GM21619 (cell line): ENCODE measurements around the gene TMPRSS12.
"Not testable (repeated sequence)": the region's sequence is repeated elsewhere in the genome, so short reads cannot be mapped to it uniquely, and the experiment has no call there.

Experiments used
- ATAC-seq: cut with Tn5 transposase; IDR thresholded peaks from one replicate; pipeline ENCODE4 v1.9.1; 2021; ENCODE audit not compliant: unreplicated experiment

TMPRSS12 gene, protein sequence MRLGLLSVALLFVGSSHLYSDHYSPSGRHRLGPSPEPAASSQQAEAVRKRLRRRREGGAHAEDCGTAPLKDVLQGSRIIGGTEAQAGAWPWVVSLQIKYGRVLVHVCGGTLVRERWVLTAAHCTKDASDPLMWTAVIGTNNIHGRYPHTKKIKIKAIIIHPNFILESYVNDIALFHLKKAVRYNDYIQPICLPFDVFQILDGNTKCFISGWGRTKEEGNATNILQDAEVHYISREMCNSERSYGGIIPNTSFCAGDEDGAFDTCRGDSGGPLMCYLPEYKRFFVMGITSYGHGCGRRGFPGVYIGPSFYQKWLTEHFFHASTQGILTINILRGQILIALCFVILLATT

DNA sequence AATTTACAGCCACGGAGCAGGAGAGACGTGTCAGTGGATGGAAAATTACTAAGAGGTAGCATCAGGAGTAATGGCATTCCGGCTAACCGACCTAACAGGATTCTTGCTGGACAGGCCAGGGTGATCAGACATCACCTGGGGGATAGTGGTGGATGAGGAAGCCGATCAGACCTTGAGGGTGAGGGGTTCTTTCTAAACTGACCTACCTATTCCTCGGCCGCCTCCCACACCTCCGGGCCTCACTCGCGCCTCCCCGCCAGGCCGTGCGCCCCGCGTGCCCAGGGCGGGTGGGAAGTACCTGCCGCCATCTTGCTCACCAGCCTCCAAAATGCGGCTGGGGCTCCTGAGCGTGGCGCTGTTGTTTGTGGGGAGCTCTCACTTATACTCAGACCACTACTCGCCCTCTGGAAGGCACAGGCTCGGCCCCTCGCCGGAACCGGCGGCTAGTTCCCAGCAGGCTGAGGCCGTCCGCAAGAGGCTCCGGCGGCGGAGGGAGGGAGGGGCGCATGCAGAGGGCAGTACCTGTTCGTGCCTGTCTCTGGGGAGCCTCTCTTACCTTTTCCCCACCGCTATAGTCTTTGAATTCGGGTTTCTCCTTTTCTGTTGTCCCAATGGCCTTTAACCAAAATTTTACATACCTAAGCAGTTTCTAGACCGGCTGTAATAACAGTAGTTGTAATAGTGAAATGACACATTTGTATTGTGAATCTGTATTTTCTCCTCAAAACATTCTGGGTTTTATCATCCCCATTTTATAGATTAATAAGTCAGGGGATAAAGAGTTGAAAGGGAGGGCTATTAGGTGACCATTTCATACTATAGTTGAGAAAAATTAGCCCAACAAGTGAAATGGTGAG lies at the start of gene TMPRSS12:
Gene TMPRSS12 (plus strand): TSS at position 290 of the 857 bp plus-strand sequence. CDS start 39 bp downstream, at position 329.
- ATAC-seq, result no peak

DNA sequence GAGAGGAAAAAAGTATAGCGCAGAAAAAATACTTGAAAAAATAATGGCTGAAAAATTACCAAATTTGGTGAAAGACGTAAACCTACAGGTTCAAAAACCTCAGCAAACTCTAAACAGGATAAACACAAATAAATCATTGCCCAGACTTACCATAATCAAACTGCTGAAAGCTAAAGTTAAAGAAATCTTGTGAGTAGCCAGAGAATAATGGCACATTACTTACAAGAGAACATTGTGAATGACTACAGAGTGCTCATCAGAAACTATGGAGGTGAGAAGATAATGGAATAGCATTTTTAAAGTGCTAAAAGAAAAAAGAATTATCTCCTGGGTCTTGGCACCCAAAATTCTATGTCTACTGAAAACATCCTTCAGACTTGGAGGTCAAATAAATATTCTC lies 42.8 kb upstream of the TMPRSS12 start:
- no peak for ATAC-seq

DNA sequence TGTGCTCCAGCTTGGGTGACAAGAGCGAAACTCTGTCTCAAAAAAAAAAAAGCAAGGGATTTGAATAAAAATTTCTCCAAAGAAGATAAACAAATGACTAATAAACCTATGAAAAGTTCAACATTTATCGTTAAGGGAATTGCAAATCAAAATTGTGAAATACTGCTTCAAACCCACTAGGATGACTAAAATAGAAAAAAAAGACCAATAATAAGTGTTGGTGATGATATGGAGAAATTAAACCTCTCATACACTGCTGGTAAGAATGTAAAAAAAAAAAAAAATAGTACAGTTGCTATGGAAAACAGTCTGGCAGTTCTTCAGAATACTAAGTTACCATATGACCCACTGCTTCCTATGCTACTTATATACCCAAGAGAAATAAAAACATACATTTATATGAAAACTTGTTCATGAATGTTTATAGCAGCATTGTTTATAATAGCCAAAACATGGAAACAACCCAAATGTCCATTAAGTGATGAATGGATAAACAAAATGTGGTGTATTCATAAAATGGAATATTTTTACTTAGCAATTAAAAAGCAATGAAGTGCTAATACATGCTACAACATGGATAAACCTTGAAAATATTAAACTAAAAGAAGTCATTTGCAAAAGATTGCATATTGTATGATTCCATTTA lies 39.4 kb upstream of the TMPRSS12 start:
- no peak for ATAC-seq

DNA sequence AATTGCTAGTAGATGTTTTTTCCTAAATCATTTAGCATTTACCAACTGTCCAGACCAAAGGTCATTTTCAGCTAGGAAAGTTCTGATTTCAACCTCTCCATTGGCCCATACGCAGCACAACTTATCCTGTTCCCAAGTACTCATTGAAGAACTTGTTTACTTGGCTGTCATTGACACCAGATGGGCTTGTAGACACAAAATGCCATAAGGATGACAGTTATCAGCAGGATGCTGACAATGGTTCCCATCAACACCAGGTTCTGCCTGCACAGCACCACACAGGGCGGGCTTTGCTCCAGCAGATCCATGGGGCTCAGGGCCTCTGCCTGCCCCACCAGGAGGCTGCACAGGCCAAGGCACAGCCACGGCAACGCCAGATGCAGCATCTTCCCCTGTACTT lies 36.5 kb upstream of the TMPRSS12 start:
- ATAC-seq, result no peak

DNA sequence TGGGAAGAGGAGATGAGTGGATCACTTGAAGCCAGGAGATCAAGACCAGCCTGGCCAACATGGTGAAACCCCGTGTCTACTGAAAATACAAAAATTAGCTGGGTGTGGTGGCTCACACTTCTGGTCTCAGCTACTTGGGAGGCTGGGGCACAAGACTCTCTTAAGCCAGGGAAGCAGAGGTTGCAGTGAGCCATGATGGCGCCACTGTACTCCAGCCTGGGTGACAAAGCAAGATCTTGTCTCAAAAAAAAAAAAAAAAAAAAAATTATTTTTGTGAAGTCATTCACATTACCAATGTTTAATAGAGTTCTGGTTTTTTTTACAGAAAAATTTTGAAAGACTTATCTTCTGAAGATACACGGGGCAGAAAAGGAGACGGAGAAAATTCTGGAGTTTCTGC lies 33.6 kb upstream of the TMPRSS12 start:
- not testable (repeated sequence) for ATAC-seq

DNA sequence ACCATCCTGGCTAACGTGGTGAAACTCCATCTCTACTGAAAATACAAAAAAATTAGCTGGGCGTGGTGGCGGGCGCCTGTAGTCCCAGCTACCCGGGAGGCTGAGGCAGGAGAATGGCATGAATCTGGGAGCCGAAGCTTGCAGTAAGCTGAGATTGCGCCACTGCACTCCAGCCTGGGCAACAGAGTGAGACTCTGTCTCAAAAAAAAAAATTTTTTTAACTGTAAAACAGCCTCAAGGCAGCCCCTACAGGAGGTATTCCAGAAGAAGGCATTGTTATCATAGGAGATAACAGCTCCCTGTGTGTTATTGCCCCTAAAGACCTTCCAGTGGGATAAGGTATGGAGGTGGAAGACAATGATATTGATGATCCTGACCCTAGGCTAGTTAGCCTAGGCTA lies 27.8 kb upstream of the TMPRSS12 start:
- ATAC-seq, result not testable (repeated sequence)

DNA sequence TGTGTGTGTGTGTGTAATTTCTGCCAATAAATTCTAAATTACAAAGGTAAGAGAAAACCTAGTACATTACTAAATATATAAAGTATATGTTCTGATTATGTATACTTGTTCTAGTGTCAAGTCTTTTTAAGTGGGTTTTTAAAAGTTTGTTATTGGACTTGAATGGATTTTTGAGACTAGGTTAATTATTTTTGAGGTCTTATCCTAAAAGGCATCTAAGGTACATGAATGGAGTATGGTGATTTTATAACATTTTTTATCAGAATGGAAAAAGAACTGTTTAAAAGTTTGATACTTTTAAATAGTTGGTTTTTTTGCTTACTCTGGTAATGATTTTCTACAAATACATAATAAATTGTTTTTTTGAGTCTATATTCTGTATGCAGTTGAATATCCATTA lies 22.5 kb upstream of the TMPRSS12 start:
- ATAC-seq, result no peak

DNA sequence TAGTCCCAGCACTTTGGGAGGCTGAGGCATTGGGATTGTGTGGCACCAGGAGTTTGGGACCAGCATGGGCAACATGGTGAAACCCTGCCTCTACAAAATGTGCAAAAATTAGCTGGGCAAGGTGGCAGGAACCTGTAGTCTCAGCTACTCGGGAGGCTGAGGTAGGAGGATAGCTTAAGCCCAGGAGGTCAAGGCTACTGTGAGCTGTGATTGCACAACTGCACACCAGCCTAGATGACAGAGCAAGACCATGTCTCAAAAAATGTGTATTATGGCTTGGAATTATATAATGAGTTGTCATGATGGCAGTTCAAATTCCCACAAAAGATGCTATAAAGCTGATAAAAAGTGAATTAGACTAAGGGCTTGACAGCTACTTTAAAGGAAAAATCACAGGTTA lies 20.6 kb upstream of the TMPRSS12 start:
- no peak for ATAC-seq

DNA sequence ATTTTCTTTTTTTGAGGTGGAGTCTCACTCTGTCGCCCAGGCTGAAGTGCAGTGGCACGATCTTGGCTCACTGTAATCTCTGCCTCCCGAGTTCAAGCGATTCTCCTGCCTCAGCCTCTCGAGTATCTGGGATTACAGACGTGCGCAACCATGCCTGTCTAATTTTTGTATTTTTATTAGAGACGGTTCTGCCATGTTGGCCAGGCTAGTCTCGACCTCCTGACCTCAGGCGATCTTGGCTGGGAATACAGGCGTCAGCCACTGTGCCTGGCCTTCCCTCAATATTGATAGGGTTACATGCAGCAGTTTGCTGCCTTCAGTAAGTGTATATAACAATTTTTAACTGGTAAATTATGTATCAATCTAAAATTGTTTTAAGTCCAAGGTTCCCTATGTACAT lies 19.0 kb upstream of the TMPRSS12 start:
- not testable (repeated sequence) for ATAC-seq

DNA sequence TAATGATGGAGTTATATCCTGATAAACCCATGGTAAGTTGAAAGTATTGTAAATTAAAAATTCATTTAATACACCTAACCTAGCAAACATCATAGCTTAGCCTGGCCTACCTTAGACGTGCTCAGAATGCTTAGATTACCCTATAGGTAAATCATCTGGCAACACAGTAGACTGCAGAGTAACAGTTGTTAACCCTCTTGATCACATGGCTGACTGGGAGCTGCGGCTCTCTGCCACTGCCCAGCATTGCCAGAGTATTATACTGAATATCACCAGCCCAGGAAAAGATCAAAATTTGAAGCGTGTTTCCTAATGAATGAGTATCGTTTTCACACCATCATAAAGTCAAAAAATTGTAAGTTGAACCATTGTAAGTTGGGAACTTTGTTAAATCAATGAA lies 17.8 kb upstream of the TMPRSS12 start:
- ATAC-seq, result no peak

DNA sequence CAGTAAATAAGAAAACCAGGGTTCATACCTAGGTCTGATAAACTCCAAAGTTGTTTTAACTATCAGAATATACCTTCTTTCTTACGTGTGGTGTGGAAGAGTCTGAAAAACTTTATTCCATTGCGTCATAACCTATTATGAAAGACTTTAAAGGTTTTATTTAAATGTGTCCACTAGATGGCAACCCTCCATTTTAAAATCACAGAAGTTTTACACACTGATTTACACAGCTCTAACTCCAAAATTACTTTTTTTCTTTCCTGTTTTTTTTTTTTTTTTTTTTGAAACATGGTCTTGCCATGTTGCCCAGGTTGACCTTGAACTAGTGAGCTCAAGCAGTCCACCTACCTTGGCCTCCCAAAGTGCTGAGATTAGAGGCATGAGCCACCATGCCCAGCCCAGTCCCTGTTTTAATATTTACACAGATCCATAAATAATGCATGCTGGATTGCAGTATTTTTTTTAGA lies 17.3 kb upstream of the TMPRSS12 start:
- ATAC-seq, result no peak

DNA sequence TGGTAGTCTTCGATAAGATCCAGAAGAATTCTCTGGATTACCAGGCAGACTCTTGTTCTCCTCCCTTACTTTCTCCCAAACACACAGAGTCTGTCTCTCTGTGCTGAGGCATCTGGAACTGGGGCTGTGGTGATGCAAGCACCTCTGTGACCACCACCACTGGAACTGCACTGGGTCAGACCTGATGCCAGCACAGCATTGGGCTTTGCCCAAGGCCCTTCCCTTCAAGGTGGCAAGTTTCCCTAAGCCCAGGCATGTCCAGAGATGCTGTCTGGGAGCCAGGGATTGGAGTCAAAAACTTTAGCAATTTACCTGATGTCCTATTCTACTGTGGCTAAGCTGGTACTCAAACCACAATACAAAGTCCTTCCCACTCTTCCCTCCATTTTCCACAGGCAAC lies 14.6 kb upstream of the TMPRSS12 start:
- ATAC-seq, result no peak

DNA sequence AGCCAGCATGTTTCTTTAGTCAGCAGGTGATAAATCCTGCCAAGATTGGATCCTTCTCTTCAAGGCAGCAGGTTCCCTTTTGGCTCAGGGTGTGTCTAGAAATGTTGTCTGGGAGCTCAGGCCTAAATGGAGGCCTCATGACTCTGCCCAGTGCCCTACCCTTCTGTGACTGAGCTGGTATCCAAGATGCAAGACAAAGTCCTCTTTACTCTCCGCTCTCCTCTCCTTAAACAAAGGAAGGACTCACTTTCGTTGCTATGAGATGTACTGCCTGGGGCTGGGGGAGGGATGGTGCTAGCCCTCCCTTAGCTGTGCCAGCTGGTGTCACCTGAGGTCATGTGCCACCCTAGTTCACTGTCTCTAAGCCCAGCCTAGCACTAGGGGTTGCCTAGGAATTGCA lies 13.8 kb upstream of the TMPRSS12 start:
- no peak for ATAC-seq

DNA sequence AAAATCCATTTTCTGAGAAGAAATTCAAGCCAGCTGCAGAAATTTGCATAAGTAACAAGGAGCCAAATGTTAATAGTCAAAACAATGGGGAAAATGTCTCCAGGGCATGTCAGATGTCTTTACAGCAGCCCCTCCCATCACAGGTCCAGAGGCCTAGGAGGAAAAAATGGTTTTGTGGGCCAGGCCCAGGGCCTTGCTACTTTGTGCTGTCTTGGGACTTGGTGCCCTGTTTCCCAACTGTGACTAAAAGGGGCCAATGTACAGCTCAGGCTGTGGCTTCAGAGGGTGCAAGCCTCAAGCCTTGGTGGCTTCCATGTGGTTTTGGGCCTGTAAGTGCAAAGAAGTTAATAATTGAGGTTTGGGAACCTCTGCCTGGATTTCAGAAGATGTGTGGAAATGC lies 8.9 kb upstream of the TMPRSS12 start:
- ATAC-seq, result not testable (repeated sequence)

DNA sequence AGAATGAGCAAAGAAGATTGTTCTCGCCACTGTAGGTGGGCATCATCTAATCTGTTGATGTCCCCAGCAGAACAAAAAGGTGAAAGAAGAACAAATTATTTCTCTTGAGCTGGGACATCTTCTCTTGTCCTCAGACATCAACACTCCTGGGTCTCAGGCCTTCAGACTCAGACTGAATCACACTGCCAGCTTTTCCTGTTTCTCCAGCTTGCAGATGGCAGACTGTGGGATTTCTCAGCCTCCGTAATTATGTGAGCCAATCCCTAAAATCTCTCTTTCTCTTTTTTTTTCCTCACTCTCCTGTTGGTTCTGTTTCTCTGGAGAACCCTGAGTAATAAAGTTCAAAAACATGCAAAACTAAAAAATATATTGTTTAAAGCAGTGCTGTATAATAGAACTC lies 3.7 kb upstream of the TMPRSS12 start:
- ATAC-seq, result no peak

DNA sequence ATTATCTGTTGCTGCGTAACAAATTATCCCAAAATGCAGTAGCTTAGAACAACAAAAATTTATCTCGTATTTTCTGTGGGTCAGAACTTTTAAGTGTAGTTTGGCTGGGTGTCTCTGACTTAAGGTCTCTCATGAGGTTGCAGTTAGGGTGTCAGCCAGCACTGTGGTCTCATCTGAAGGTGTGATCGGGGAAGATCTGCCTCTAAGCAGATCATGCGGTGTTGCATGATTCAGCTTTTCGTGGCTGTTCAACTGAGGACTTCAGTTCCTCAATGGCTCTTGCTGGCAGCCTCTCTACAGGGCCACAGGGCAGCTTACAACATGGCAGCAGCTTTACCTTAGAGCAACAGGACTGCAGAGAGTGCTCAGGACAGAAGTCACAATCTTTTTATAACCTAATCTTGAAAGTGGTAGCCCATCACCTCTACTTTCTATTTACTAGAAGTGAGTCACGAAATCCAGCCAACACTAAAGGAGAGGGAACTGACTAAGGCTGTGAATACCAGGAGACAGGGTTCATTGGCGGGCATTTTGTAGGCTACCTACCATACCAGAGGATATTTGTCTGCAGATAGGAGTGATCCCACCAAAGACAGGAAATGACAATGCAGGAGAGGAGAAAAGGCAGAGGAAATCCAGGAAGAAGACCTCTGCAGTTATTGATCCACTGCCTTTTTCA lies 1.8 kb upstream of the TMPRSS12 start:
- no peak for ATAC-seq

DNA sequence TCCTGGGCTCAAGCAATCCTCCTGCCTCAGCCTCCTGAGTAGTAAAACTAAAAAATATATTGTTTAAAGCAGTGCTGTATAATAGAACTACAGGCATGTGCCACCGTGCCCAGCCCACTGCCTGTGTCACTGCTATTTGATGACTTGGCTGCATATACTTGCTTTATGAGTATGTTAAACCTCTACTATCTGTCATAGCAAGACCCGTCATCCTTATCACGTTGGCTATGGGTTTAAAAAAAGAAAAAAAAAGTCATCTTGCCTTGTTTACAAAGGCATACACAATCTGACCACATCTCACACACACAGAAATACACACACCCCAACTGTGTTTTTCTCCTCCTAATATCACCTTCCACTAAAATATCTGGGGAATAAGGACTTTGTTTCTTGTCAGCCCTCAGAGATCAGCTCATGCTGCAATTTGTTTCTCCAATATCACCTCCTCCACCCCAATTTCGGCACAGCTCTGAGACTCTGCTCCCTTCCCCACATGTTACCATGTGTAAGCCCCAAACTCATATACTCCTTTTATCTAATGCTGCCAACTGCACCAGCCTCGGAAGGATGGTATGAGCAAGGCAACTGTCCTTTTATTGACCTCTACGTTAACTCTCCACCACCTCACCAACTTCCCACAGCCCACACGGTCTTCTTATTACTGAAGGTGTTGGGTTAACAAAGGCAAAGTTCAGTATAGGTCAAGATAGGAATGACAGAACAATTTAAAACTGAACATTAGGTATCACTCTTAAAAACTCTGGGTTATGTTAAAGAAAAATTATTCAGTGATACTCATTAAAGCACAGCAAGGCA lies 802 bp upstream of the TMPRSS12 start:
- ATAC-seq, result no peak

DNA sequence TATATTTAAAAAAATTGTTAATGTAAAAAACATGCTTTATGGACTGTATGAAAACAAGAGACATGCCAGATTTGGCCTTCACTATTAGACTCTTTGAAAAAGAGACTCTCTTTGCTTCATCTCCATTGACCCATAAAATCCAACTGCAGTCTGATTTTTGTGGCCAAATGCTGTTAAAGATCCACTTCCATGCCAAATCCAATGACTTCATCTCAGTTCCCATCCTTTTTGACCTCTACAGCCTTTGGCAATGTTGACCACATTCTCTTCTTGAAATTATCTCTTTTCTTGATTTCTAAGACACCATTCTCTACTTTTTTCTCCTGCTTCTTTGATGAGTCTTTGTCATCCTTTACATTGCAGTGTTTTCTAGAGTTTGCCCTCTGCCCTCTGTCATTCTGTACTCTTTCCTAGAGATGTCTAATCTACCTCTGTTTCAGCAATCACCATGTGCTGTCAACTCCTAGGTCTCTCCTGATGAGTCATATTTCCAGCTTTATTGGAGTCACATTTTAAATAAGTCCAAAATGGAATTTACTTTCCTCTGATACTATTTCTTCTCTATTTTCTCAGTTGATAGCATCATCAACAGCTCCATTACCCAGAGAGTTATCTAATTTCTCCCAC lies 2.4 kb downstream of the TMPRSS12 start:
- ATAC-seq, result no peak

DNA sequence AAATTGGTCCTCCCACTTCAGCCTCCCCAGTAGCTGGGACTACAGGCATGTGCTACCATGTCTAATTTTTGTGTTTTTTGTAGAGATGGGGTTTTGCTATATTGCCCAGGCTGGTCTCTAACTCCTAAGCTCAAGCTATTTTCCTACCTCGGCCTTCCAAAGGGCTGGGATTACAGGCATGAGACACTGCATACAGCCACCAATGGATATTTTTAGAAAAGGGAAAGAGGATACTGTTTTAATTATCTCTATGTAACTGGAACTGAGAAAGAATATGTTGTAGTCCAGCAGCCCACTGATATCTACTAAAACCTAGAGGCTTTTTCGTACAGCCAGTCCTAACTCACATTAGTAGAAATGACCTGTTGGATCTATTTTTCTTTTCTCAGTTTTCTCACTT lies 6.2 kb downstream of the TMPRSS12 start:
- no peak for ATAC-seq

DNA sequence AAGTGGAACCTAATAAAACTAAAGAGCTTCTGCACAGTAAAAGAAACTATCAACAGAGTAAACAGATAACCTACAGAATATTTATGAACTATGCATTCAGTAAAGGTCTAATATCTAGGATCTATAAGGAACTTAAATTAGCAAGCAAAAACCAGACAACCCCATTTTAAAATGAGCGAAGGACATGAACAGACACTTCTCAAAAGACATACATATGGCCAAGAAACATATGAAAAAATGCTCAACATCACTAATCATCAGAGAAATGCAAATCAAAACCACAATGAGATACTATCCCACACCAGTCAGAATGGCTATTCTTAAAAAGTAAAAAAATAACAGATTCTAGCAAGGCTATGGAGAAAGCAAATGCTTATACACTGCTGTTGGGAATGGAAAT lies 12.5 kb downstream of the TMPRSS12 start:
- not testable (repeated sequence) for ATAC-seq
